ENCODE measurements around the gene UAP1L1.
"Not testable (repeated sequence)": the region's sequence is repeated elsewhere in the genome, so short reads cannot be mapped to it uniquely, and the experiment has no call there.

UAP1L1 gene

GRCh38 chr9:137114613-137115393 lies 37.5 kb downstream of the UAP1L1 start, which contains the start of gene DPP7:
Gene DPP7 (minus strand): TSS chr9:137114733. CDS start chr9:137114713, 20 bp downstream.
- peak; percentile 66 for DNase-seq (ENCODE audit: low read depth)

- DNase-seq (ENCODE audit: low read depth) = no peak
Measured at GRCh38 chr9:137115394-137116026, 38.2 kb downstream of the UAP1L1 start.

GRCh38 chr9:137116027-137116507 lies 38.8 kb downstream of the UAP1L1 start:
- DNase-seq (ENCODE audit: low read depth) = no peak

GRCh38 chr9:137116728-137117127 lies 39.4 kb downstream of the UAP1L1 start:
- DNase-seq (ENCODE audit: low read depth) = no peak

GRCh38 chr9:137117269-137117731 lies 40.0 kb downstream of the UAP1L1 start:
- DNase-seq (ENCODE audit: low read depth) = no peak

- DNase-seq (ENCODE audit: low read depth) = not testable (repeated sequence)
Measured at GRCh38 chr9:137118092-137118603, 40.8 kb downstream of the UAP1L1 start.

GRCh38 chr9:137121927-137122795 lies 44.8 kb downstream of the UAP1L1 start:
- DNase-seq (ENCODE audit: low read depth) = not testable (repeated sequence)

GRCh38 chr9:137122796-137123467 lies 45.6 kb downstream of the UAP1L1 start:
- DNase-seq (ENCODE audit: low read depth) = not testable (repeated sequence)

GRCh38 chr9:137123468-137123837 lies 46.1 kb downstream of the UAP1L1 start:
- DNase-seq (ENCODE audit: low read depth) = no peak

- not testable (repeated sequence) for DNase-seq (ENCODE audit: low read depth)
Measured at GRCh38 chr9:137123952-137124462, 46.7 kb downstream of the UAP1L1 start.

GRCh38 chr9:137126786-137127185 lies 49.5 kb downstream of the UAP1L1 start:
- no peak for DNase-seq (ENCODE audit: low read depth)

GRCh38 chr9:137127301-137128157 lies 50.2 kb downstream of the UAP1L1 start:
- DNase-seq (ENCODE audit: low read depth) = no peak

GRCh38 chr9:137128158-137128861 lies 51.0 kb downstream of the UAP1L1 start:
- DNase-seq (ENCODE audit: low read depth) = no peak

- DNase-seq (ENCODE audit: low read depth) = peak; percentile 28
Measured at GRCh38 chr9:137128862-137129455, 51.6 kb downstream of the UAP1L1 start.

GRCh38 chr9:137129456-137130175 lies 52.3 kb downstream of the UAP1L1 start:
- peak; percentile 93 for DNase-seq (ENCODE audit: low read depth)

- DNase-seq (ENCODE audit: low read depth) = peak; percentile 49
Measured at GRCh38 chr9:137130176-137130755, 52.9 kb downstream of the UAP1L1 start.

Data from ELR (cell line).